NCI-H187 (cell line): ENCODE data around the gene FLACC1.

ENCODE experiments used
- DNase-seq, 2 experiments: peaks; one replicate each; lab custom pipeline; 2025; lab: John Stamatoyannopoulos, UW

FLACC1 gene

GRCh38 chr2:201276511-201276910, 80.6 kb downstream of the FLACC1 start:
- no peak for DNase-seq

GRCh38 chr2:201275990-201276389, 81.2 kb downstream of the FLACC1 start:
- no peak for DNase-seq

GRCh38 chr2:201275069-201275468, 82.1 kb downstream of the FLACC1 start:
- DNase-seq, result no peak

- DNase-seq, result no peak
These were observed 83.7 kb downstream of the FLACC1 start for GRCh38 chr2:201273330-201273983.

- DNase-seq, result no peak
These were observed 85.2 kb downstream of the FLACC1 start for GRCh38 chr2:201271917-201272316.

- no peak for DNase-seq
These were observed 86.7 kb downstream of the FLACC1 start for GRCh38 chr2:201270293-201271001.

GRCh38 chr2:201269764-201270163, 87.4 kb downstream of the FLACC1 start:
- DNase-seq, result no peak

- no peak for DNase-seq
These were observed 89.7 kb downstream of the FLACC1 start for GRCh38 chr2:201267278-201268030.

- DNase-seq, result no peak
These were observed 90.5 kb downstream of the FLACC1 start for GRCh38 chr2:201266629-201267028.

GRCh38 chr2:201264472-201265173, 92.5 kb downstream of the FLACC1 start:
- no peak for DNase-seq

- DNase-seq, result no peak
These were observed 93.4 kb downstream of the FLACC1 start for GRCh38 chr2:201263779-201264178.

- DNase-seq, result no peak
These were observed 94.4 kb downstream of the FLACC1 start for GRCh38 chr2:201262718-201263117.

- no peak for DNase-seq
These were observed 95.2 kb downstream of the FLACC1 start for GRCh38 chr2:201261906-201262305.

GRCh38 chr2:201261471-201261870, 95.7 kb downstream of the FLACC1 start:
- no peak for DNase-seq

- DNase-seq, result no peak
These were observed 96.8 kb downstream of the FLACC1 start, which contains the start of gene CASP8 for GRCh38 chr2:201260302-201260800. TSS of gene CASP8 (plus strand) at chr2:201260536. CDS start at chr2:201266487, 5,951 bp downstream.

- DNase-seq, result no peak
These were observed 98.2 kb downstream of the FLACC1 start for GRCh38 chr2:201258666-201259615.

- DNase-seq, result peak in 1 of 2 experiments; percentile 4
These were observed 99.0 kb downstream of the FLACC1 start for GRCh38 chr2:201257956-201258665.

GRCh38 chr2:201257381-201257955, 99.7 kb downstream of the FLACC1 start:
- no peak for DNase-seq

GRCh38 chr2:201256082-201256481, 101.1 kb downstream of the FLACC1 start:
- no peak for DNase-seq
